HFF-Myc (cell line): ENCODE measurements around the gene GDI1.

Source experiments
- DNase-seq: peaks from one replicate; pipeline ENCODE4 v3.0.0-alpha.2; 2011; ENCODE audit warnings: low read depth; ENCODE audit errors: extremely low read depth
- H3K4me3 ChIP-seq: replicated peaks from 2 replicates; pipeline ENCODE4 v1.5.1; 2011; ENCODE audit warnings: low read depth, mild to moderate bottlenecking, control low read depth, low read length
- CTCF ChIP-seq: IDR thresholded peaks from 2 replicates; pipeline ENCODE4 v1.5.1; 2012; ENCODE audit warnings: mild to moderate bottlenecking, low read depth, low read length, control low read depth; ENCODE audit errors: missing control alignments

GDI1 gene

GRCh38 chrX:154432210-154432609, 4.7 kb upstream of the GDI1 start:
- TF ChIP-seq CTCF: no peak
- H3K4me3 ChIP-seq: no peak overlapping the region

DNA sequence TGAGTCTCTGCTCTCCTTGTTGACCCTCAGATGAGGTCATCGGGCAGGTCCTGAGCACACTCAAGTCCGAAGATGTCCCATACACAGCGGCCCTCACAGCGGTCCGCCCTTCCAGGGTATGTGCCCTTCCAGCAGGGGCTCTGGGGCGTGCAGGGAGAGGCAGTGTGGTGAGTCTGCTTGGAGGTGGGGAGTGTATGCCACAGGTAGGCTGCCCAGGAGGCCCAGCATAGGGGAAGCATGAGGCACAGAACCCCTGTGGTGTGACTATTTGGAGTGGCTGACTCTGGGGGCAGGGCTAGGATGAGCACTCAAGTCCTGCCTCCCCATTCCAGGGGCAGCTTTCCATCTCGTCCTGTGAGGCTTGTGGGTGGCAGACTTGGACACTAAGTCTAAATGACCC, 3.3 kb upstream of the GDI1 start:
- no peak for TF ChIP-seq CTCF
- no peak for DNase-seq
- no peak overlapping the region for H3K4me3 ChIP-seq

More at GRCh38 chrX:154432210-154432609, 4.7 kb upstream of the GDI1 start:
- no peak for DNase-seq

DNA sequence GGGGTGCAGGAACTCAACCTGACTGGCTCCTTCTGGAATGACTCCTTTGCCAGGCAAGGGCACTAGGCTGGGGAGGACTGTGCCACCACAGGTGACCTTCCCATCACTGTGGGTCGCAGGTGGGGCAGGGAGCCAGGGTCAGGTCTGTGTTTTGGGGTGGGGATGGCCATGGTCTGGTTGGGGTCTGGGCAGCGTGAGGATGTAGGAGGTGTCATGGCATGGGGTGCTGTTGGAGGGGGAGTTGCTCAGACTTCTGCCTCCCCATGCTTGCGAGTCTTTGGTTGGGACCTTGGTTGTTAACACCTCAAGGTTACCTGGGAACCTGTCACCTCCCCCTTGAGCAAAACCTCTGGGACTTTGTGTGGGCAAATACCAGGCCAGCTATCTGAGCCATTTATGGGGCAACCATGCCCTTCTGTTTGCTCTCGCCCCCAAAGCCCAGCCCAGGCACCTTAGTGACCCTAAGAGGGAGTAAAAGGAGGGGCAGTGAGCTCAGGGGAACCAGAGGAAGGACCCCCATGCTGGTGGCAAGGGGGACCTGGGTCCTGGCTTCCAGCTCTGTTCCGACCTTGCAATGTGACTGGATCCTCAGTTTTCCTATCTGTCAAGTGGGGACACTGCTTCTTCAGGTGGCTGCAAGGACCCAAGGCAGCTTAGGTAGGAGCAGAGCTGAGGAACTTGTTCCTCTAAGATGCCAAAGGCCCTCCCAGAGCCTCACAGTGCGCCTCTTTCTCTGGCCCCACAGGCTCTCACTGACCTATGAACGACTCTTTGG, 2.4 kb upstream of the GDI1 start:
- DNase-seq: no peak
- TF ChIP-seq CTCF: no peak
- H3K4me3 ChIP-seq: no peak overlapping the region

DNA sequence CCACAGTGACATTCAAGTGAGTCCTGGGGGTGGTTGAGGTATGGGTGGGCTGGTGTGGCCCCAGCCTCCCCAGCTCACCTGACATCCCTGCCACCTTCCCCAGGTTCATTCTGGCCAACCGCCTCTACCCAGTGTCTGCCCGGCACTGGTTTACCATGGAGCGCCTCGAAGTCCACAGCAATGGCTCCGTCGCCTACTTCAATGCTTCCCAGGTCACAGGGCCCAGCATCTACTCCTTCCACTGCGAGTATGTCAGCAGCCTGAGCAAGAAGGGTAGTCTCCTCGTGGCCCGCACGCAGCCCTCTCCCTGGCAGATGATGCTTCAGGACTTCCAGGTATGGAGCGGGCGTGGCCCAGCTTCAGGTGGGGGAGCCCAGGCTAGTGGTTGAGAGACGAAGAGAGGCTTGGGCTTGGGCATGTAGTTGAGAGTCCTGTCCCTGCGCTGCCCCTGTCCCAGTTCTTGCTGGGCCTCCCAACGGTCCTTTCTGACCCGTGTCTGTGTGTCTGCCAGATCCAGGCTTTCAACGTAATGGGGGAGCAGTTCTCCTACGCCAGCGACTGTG, 1.7 kb upstream of the GDI1 start:
- DNase-seq: no peak
- no peak for TF ChIP-seq CTCF
- H3K4me3 ChIP-seq: no peak overlapping the region

DNA sequence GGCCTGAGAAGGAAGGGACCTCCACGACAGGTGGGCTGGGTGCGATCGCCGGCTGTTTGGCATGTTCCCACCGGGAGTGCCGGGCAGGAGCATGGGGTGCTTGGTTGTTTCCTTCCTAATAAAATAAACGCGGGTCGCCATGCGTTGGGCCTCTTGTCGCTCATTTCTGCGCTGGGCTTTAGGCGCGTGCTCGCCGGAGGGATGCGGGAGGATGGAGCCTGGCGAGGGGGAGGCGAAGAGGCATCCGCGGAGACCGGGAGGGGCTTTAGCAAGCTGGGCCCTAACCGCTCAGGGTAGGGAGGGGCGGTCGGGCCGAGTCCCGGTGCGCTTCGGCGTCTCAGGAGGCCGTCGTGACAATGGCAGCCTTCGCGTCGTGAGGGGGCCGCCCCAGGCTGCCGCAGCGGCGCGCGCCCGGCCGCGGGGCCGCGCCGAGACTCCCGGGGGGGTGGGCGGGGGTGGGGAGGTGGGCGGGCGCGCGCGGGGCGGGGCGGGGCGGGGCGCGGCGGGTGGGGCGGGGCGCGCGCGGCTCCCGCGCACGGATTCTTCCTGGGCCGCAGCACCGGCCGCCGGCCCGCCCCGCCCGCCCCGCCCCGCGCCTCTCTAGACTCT, 476 bp upstream of the GDI1 start:
- no peak for TF ChIP-seq CTCF
- H3K4me3 ChIP-seq: peak overlapping the region; percentile 50
- DNase-seq: no peak

DNA sequence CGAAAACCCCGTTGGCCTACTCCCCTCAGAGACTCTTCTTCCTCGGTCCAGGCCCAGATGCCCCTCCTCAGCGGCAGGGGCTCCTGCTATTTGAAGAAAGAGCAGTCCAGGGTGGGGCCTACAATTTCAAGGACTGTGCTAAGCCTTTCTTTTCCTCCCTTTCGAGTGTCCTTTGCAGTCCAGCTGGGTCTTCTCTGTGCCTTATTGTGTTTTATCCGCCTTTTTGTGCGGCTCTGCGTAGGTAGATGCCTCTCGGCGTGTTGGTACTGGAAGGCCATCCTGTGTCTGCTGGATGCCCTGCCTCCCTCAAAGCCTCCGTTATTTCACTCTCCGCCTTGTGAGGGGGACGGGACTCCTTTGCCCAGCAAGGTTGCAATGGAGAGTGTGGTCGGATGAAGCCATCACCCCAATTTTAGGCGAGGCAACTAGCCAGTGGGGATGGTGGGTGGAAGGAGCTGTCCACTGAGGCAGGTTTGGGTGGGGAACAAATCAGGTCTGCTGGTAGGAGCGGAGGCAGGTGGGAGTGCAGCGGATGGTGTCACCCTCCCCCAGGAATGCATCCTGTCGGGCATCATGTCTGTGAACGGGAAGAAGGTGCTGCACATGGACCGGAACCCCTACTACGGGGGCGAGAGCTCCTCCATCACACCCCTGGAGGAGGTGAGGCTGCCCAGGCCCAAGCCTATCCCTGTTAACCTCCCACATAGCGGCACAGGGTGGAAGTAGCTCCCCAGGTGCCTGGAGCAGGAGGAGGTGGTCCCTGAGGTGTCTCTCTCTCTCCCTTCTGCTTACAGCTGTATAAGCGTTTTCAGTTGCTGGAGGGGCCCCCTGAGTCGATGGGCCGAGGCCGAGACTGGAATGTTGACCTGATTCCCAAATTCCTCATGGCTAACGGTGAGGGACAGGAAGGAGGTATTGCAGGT, 1.3 kb downstream of the GDI1 start:
- peak overlapping the region; percentile 50 for H3K4me3 ChIP-seq
- no peak for TF ChIP-seq CTCF
- DNase-seq: no peak
